K562 (cell line): ENCODE measurements around the gene MTPN. TPM values are rescaled to one million over a fixed set of nuclear protein-coding genes. Genes with fewer than 3 reads are reported as not detected.
A peak's percentile ranks its signal among the peaks of the same experiment; 100 is the strongest.

Experiments used
- CREB3L1 ChIP-seq: fragments of 450-650 bp; IDR thresholded peaks from 2 replicates; pipeline ENCODE4 v1.6.1; 2014; ENCODE audit warnings: low read depth, mild to moderate bottlenecking, moderate library complexity, borderline replicate concordance
- HDAC6 ChIP-seq: IDR thresholded peaks from 2 replicates; pipeline ENCODE4 v1.6.1; 2012; ENCODE audit warnings: low read depth, mild to moderate bottlenecking, control low read depth, inconsistent platforms, low read length, moderate library complexity
- HNRNPL ChIP-seq: fragments of 200-400 bp; formaldehyde crosslinking; IDR thresholded peaks from 2 replicates; pipeline ENCODE4 v1.6.1; 2017; ENCODE audit warnings: low read depth, mild to moderate bottlenecking, low read length
- MEF2A ChIP-seq: IDR thresholded peaks from 2 replicates; pipeline ENCODE4 v1.6.1; 2011; ENCODE audit warnings: low read depth, mild to moderate bottlenecking, low read length, moderate library complexity; ENCODE audit not compliant: control insufficient read depth
- NFIX ChIP-seq: fragments of 250-450 bp; sonication (Bioruptor Pico); IDR thresholded peaks from 2 replicates; pipeline ENCODE4 v1.4.0; 2020; ENCODE audit warnings: low read depth, mild to moderate bottlenecking, moderate library complexity
- NFYB ChIP-seq: IDR thresholded peaks from 2 replicates; pipeline ENCODE4 v1.6.1; 2011; ENCODE audit warnings: mild to moderate bottlenecking, moderate library complexity; ENCODE audit not compliant: insufficient read length; ENCODE audit errors: extremely low read depth
- RCOR1 ChIP-seq, 2 experiments: IDR thresholded peaks; 2 replicates each; pipeline ENCODE4 v1.6.1; 2012; ENCODE audit warnings: low read depth in 2 of 2, low read length in 2 of 2, borderline replicate concordance in 1 of 2, improper control_type of control experiment in 1 of 2
- SAFB ChIP-seq: fragments of 200-400 bp; formaldehyde crosslinking; IDR thresholded peaks from 2 replicates; pipeline ENCODE4 v1.6.1; 2017; ENCODE audit warnings: low read depth, low read length, borderline replicate concordance
- SETDB1 ChIP-seq: IDR thresholded peaks from one replicate; pipeline ENCODE4 v1.6.1; 2012; ENCODE audit warnings: low read length, control low read depth, inconsistent platforms
- SNRNP70 ChIP-seq: fragments of 200-400 bp; formaldehyde crosslinking; optimal IDR thresholded peaks from 2 replicates; pipeline ENCODE3; 2017; ENCODE audit warnings: low read depth, low read length
- SRSF3 ChIP-seq: fragments of 200-400 bp; formaldehyde crosslinking; IDR thresholded peaks from 2 replicates; pipeline ENCODE4 v1.6.1; 2016; ENCODE audit warnings: mild to moderate bottlenecking, low read length, moderate library complexity; ENCODE audit not compliant: insufficient read depth
- TCF3 ChIP-seq: sonication (generic); formaldehyde crosslinking; IDR thresholded peaks from 2 replicates; pipeline ENCODE4 v1.4.0; 2020; ENCODE audit warnings: mild to moderate bottlenecking, missing genetic modification reagents
- TCFL5 ChIP-seq: fragments of 250-450 bp; sonication (Bioruptor Pico); conservative IDR thresholded peaks from 2 replicates; pipeline ENCODE4 v1.6.1; 2021; ENCODE audit warnings: mild to moderate bottlenecking, moderate library complexity, matching md5 sums
- ZBTB33 ChIP-seq: sonication (generic); formaldehyde crosslinking; IDR thresholded peaks from 2 replicates; pipeline ENCODE4 v1.8.1; 2023; ENCODE audit warnings: mild to moderate bottlenecking, missing genetic modification reagents
- ZNF232 ChIP-seq: sonication (generic); formaldehyde crosslinking; IDR thresholded peaks from 2 replicates; pipeline ENCODE4 v1.8.0; 2022; ENCODE audit warnings: mild to moderate bottlenecking, missing genetic modification reagents
- ZNF253 ChIP-seq: fragments of 250-450 bp; sonication (Bioruptor Pico); conservative IDR thresholded peaks from 2 replicates; pipeline ENCODE4 v1.6.1; 2021; ENCODE audit warnings: mild to moderate bottlenecking
- ZNF639 ChIP-seq, 2 experiments: fragments of 200-800 bp in 1 of 2; sonication (Bioruptor generic) in 1 of 2; sonication (generic) in 1 of 2; formaldehyde crosslinking in 1 of 2; IDR thresholded peaks in 1 of 2; conservative IDR thresholded peaks in 1 of 2; 2 replicates each; pipeline versions ENCODE4 v1.5.0 to v1.6.1; 2016 to 2020; ENCODE audit warnings: missing compliant biosample characterization in 1 of 2, missing genetic modification characterization in 1 of 2, missing genetic modification reagents in 1 of 2
- polyA plus RNA-seq, 8 experiments: library from polyadenylated mRNA; depleted of rRNA in 4 of 8; stranded (reverse) in 5 of 8; unstranded in 3 of 8; fragments of >200 nt; fragmentation: Nextera tagmentation in 2 of 8; fragmentation: Illumina TruSeq in 1 of 8; extraction: Ambion mirVana in 2 of 8; extraction: Trizol in 1 of 8; gene quantifications; 2 replicates each; pipeline versions ENCODE4 v1.2.1 to v1.2.3, GENCODE V29; 2011 to 2014; ENCODE audit warnings: inconsistent platforms in 1 of 8, missing spikeins in 1 of 8
- total RNA-seq, 7 experiments: library from RNA; depleted of rRNA in 6 of 7; stranded (reverse); fragments of >200 nt in 6 of 7; fragmentation: Illumina TruSeq in 2 of 7; extraction: Trizol in 2 of 7; gene quantifications; 2 replicates each; pipeline versions ENCODE4 v1.2.1 to v1.2.3, GENCODE V29; 2011 to 2021; ENCODE audit warnings: low replicate concordance in 1 of 7

The MTPN gene
- total and polyA plus RNA-seq, 9 of the 15 experiments (the other 6 are each of a cell fraction or from before 2014, with no cell fraction given) = 68.5 to 261 (median 156) TPM

GRCh38 chr7:135977007-135977741 is at the start of gene MTPN (continued):
- no peak for TF ChIP-seq ZNF639 (CRISPR knock-in tag; conservative IDR thresholded peaks at IDR 0.05 in 1 of 2, IDR thresholded peaks at IDR 0.05 in 1 of 2)
- TF ChIP-seq ZNF232 (CRISPR knock-in tag) = no peak
- 0 out of 2 replicates have a peak, but pooled peaks have one; percentile 56 for TF ChIP-seq CREB3L1
- TF ChIP-seq SAFB = no peak
- no peak for TF ChIP-seq NFIX (CRISPR knock-in tag)
- peak; percentile 1 to 43; a peak in 1 of 4 replicates for TF ChIP-seq RCOR1 (IDR thresholded peaks at IDR 0.05; ENCODE audit: borderline replicate concordance in 1 of 2, low read depth in 2 of 2, low read length in 2 of 2)
- 0 out of 2 replicates have a peak, but pooled peaks have one; percentile 74 for TF ChIP-seq SRSF3
- TF ChIP-seq SETDB1 = peak; percentile 99
- no peak for TF ChIP-seq HNRNPL
- 0 out of 2 replicates have a peak, but pooled peaks have one; percentile 18 for TF ChIP-seq HDAC6
- no peak for TF ChIP-seq SNRNP70
- no peak for TF ChIP-seq TCFL5 (CRISPR knock-in tag)
- TF ChIP-seq ZBTB33 = no peak
- no peak for TF ChIP-seq NFYB
- TF ChIP-seq MEF2A = no peak
- TF ChIP-seq ZNF253 (CRISPR knock-in tag) = no peak
- peak; percentile 8; the same call in 1 of the 2 replicates for TF ChIP-seq TCF3 (CRISPR knock-in tag)
